Tibial nerve (tissue), 4 donors: ENCODE results near the gene PLCB2. TPM values are rescaled to one million over a fixed set of nuclear protein-coding genes. Genes with fewer than 3 reads are reported as not detected.
A peak's percentile ranks its signal among the peaks of the same experiment; 100 is the strongest.

Experiments used
- DNase-seq, 2 donors: peaks; one replicate each; pipeline ENCODE4 v3.0.0-alpha.2; 2019; ENCODE audit warnings: low spot score in 2 of 2
- H3K27ac ChIP-seq, 4 donors: fragments of 200-600 bp; sonication (generic) in 3 of 4; one replicate each; pipeline ENCODE4 v1.5.1; 2017 to 2019; ENCODE audit warnings: mild to moderate bottlenecking in 1 of 4
- H3K27me3 ChIP-seq, 2 donors: fragments of 200-600 bp; sonication (generic) in 1 of 2; one replicate each; pipeline versions ENCODE4 v1.5.1 to v1.6.0; 2017 to 2019
- H3K36me3 ChIP-seq, 3 donors: fragments of 200-600 bp; sonication (generic); one replicate each; pipeline ENCODE4 v1.5.1; 2018 to 2019
- H3K4me1 ChIP-seq, 4 donors: fragments of 200-600 bp; sonication (generic) in 3 of 4; one replicate each; pipeline ENCODE4 v1.5.1; 2017 to 2019
- H3K4me3 ChIP-seq, 4 donors: fragments of 200-600 bp; sonication (generic) in 3 of 4; one replicate each; pipeline ENCODE4 v1.5.1; 2017 to 2019; ENCODE audit warnings: mild to moderate bottlenecking in 1 of 4, moderate library complexity in 1 of 4
- H3K9me3 ChIP-seq, 4 donors: fragments of 200-600 bp; sonication (generic) in 3 of 4; one replicate each; pipeline ENCODE4 v1.5.1; 2017 to 2019
- CTCF ChIP-seq, 5 experiments: fragments of 200-600 bp in 3 of 5; fragments of 450-650 bp in 2 of 5; sonication (generic) in 3 of 5; IDR thresholded peaks; one replicate each; pipeline ENCODE4 v1.5.1; 2016 to 2019; ENCODE audit warnings: antibody characterized with exemption in 5 of 5, mild to moderate bottlenecking in 3 of 5, moderate library complexity in 2 of 5
- EP300 ChIP-seq, 2 donors: sonication (generic); formaldehyde crosslinking; IDR thresholded peaks; one replicate each; pipeline ENCODE4 v1.6.1; 2017; ENCODE audit warnings: antibody characterized with exemption in 2 of 2, mild to moderate bottlenecking in 1 of 2
- POLR2A ChIP-seq, 2 donors: fragments of 450-650 bp; IDR thresholded peaks; one replicate each; pipeline ENCODE4 v1.6.1; 2017; ENCODE audit warnings: antibody characterized with exemption in 2 of 2, mild to moderate bottlenecking in 2 of 2, moderate library complexity in 2 of 2
- WGBS, 2 donors: methylation state at CpG; one replicate each; pipeline ENCODE4 v1.1.5; 2018; 5-methylcytosine and 5-hydroxymethylcytosine counted together
- total RNA-seq, 4 donors: library from RNA; depleted of rRNA; stranded (reverse); fragments of >200 nt; gene quantifications; one replicate each; pipeline ENCODE4 v1.1.0, GENCODE V29; 2016

PLCB2 gene
- total RNA-seq, 4 donors from 2014 or later, result 14.9 to 42.3 (median 17.0) TPM

- WGBS, 2 donors, result 86 to 91% methylated on average over 3 of the region's 3 CpGs
- no peaks in the 10 kb centered on the region for H3K9me3 ChIP-seq
- no peaks in the 10 kb centered on the region for H3K36me3 ChIP-seq
- TF ChIP-seq POLR2A (IDR thresholded peaks at IDR 0.05), result no peak
- TF ChIP-seq EP300 (IDR thresholded peaks at IDR 0.05), result no peak
- no peak for TF ChIP-seq CTCF (IDR thresholded peaks at IDR 0.05)
- peaks cover 0 to 14% (median 3%) of the 10 kb centered on the region in 4 donors for H3K4me1 ChIP-seq
- no peak overlapping the region for H3K27ac ChIP-seq
- no peak for DNase-seq
- H3K27me3 ChIP-seq, result peaks cover 0 to 26% of the 10 kb centered on the region in 2 donors
- no peak overlapping the region for H3K4me3 ChIP-seq
Measured at GRCh38 chr15:40292246-40292645, 15.5 kb downstream of the PLCB2 start.

GRCh38 chr15:40290918-40291574, 16.7 kb downstream of the PLCB2 start:
- no peak overlapping the region for H3K27ac ChIP-seq
- 16 to 20% methylated on average over 23 to 53 of the region's 68 CpGs for WGBS, 2 donors
- no peaks in the 10 kb centered on the region for H3K36me3 ChIP-seq
- TF ChIP-seq EP300 (IDR thresholded peaks at IDR 0.05), result no peak
- no peak for TF ChIP-seq CTCF (IDR thresholded peaks at IDR 0.05)
- no peak for TF ChIP-seq POLR2A (IDR thresholded peaks at IDR 0.05)
- DNase-seq, result no peak
- peaks cover 0 to 14% (median 3%) of the 10 kb centered on the region in 4 donors for H3K4me1 ChIP-seq
- no peaks in the 10 kb centered on the region for H3K9me3 ChIP-seq
- peak overlapping the region in 2 of 4 donors; percentile 18 to 48 for H3K4me3 ChIP-seq
- H3K27me3 ChIP-seq, result peaks cover 0 to 35% of the 10 kb centered on the region in 2 donors

- no peak for DNase-seq
- 37 to 50% methylated on average over 8 to 12 of the region's 12 CpGs for WGBS, 2 donors
- no peak for TF ChIP-seq CTCF (IDR thresholded peaks at IDR 0.05)
- no peak for TF ChIP-seq EP300 (IDR thresholded peaks at IDR 0.05)
- no peak for TF ChIP-seq POLR2A (IDR thresholded peaks at IDR 0.05)
- Histone ChIP-seq H3K4me1 (peaks cover 0 to 18% (median 3%) of the 10 kb centered on the region in 4 donors), H3K27ac (no peak overlapping the region), H3K9me3 (no peaks in the 10 kb centered on the region), H3K27me3 (peaks cover 0 to 35% of the 10 kb centered on the region in 2 donors), H3K36me3 (no peaks in the 10 kb centered on the region), H3K4me3 (peak overlapping the region in 1 of 4 donors; percentile 48)
Measured at GRCh38 chr15:40290545-40290917, 17.2 kb downstream of the PLCB2 start.

- H3K27me3 ChIP-seq, result peaks cover 0 to 37% of the 10 kb centered on the region in 2 donors
- no peak for DNase-seq
- H3K27ac ChIP-seq, result no peak overlapping the region
- peaks cover 0 to 22% (median 3%) of the 10 kb centered on the region in 4 donors for H3K4me1 ChIP-seq
- TF ChIP-seq CTCF (IDR thresholded peaks at IDR 0.05), result no peak
- no peak for TF ChIP-seq EP300 (IDR thresholded peaks at IDR 0.05)
- TF ChIP-seq POLR2A (IDR thresholded peaks at IDR 0.05), result no peak
- H3K9me3 ChIP-seq, result no peaks in the 10 kb centered on the region
- WGBS, 2 donors, result 78% methylated on average over 6 of the region's 6 CpGs
- no peak overlapping the region for H3K4me3 ChIP-seq
- H3K36me3 ChIP-seq, result no peaks in the 10 kb centered on the region
Measured at GRCh38 chr15:40289140-40289775, 18.5 kb downstream of the PLCB2 start.

- Histone ChIP-seq H3K4me1 (peaks cover 0 to 32% (median 7%) of the 10 kb centered on the region in 4 donors), H3K4me3 (no peak overlapping the region), H3K9me3 (no peaks in the 10 kb centered on the region), H3K27ac (no peak overlapping the region), H3K36me3 (no peaks in the 10 kb centered on the region), H3K27me3 (peaks cover 0 to 50% of the 10 kb centered on the region in 2 donors)
- 64 to 84% methylated on average over 4 of the region's 4 CpGs for WGBS, 2 donors
- no peak for TF ChIP-seq EP300 (IDR thresholded peaks at IDR 0.05)
- TF ChIP-seq POLR2A (IDR thresholded peaks at IDR 0.05), result no peak
- TF ChIP-seq CTCF (IDR thresholded peaks at IDR 0.05), result no peak
- DNase-seq, result no peak
Measured at GRCh38 chr15:40287968-40288367, 19.8 kb downstream of the PLCB2 start.
